Fibroblast of gingiva (primary cell): ENCODE results near the gene ERCC3.
"Not testable (repeated sequence)": the region's sequence is repeated elsewhere in the genome, so short reads cannot be mapped to it uniquely, and the experiment has no call there.

Source experiments
- DNase-seq: peaks from one replicate; pipeline ENCODE4 v3.0.0-alpha.2; 2011; ENCODE audit warnings: low read depth

The ERCC3 gene

DNA sequence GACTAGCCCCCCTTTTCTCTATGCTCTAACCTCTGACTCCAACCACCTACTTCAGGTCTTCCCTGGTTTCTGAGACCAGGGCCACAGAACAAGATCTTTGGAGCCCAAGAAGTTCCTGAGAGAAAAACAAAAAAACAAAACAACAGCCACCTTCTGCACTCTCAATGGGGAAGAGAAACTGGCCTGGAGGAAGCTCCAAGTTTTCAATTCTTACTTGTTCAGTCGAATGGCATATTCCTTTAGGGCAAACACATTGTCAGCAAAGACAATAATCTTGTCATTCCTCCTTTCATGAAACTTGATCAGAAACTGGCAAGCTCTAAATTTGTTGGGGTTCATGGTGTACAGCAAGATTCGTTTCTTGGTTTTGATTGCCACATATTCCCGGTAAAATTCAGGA, 15.0 kb downstream of the ERCC3 start:
- DNase-seq, result no peak

DNA sequence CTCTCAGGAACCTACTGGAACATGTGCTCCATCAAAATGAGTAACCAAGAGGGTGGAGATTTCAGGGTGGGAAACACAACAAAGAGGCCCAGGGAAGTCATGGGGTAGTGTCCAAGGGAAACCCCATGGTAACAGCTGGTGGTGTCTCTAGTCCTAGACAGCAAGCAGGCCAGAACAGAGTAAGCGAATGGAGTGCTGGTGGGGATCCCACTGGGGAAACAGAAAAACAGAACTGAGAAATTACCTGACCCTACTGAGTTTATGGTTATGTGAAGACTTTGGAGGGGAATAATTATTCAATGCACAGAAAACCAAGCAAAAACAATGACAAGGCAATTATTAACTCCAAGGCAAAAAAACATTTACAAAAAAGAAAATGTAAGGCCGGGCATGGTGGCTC, 16.9 kb downstream of the ERCC3 start:
- DNase-seq, result no peak

DNA sequence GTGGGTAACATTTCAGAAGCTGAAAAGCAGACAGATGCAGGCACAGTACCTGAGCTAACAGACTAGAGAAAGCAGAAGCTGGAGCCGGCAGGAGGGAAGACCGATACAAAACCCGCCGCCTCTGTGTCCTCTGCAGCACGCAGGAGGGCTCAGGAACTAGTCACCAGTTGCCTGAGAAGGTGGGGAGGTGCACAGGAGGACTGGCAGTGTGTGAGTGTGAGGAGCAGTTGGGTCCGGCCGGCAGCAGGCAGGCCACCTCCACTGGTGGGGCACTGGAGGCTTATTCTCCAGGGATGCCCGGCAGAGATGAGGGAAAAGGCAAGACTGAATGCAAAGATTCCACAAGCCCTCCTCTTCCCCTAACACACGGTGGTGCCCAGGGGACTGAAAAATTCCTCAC, 18.2 kb downstream of the ERCC3 start:
- DNase-seq, result no peak

DNA sequence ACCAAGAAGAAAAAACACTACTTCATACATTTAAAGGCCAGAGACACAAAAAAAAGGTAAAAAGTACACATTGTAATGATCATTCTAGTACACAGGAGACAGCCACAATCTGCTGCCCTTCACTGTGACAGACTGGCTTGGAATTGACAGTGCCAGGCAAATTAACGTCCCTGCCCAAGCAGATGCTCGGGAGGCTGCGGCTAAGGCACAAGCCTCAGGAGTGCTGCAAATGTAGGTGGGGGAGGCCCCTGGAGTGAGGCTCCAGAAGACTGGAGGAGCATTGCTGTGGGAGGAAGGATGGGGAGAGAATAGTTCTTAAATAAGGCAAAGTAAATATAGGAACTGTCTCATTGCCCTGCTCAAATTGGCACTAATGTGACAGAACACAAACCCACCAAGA, 18.6 kb downstream of the ERCC3 start:
- DNase-seq, result no peak

DNA sequence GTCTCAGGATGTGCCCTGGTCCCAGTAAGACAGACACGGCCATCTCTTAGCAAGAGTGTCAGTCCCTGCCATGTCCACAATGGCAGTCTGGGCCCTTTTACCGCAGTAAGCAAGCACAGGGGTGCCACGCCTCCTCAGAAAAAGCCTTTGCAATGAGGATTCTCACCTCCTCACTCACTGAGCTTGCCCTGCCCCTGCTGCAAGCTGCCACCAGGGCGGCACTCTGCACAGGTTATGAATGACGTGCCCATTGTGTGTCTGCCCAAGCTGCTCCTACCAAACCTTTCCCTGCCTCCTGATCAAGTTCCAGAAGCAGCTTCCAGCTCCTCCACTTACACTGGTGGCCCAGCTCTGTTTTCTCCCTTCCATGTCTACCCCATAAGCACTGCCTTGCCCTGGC, 23.3 kb downstream of the ERCC3 start:
- no peak for DNase-seq

DNA sequence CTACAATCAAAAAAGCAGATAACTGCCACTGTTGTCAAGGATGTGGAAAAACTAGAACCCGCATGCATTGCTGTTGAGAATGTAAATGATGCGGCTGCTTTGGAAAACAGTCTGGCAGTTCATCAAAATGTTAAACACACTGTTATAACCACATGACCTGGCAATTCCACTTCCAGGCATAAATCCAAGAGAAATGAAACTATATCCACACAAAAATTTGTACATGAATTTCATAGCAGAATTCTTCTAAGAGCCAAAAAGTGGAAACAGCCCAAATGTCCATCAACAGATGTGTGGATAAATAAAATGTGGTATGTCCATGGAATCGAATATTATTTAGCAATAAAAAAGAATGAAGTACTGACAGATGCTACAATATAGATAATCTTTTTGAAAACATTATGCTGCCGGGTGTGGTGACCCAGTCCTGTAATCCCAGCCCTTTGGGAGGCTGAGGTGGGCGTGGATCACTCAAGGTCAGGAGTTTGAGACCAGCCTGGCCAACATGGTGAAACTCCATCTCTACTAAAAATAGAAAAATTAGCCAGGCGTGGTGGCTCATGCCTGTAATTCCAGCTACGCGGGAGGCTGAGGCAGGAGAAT, 32.0 kb downstream of the ERCC3 start:
- peak; percentile 85 for DNase-seq

DNA sequence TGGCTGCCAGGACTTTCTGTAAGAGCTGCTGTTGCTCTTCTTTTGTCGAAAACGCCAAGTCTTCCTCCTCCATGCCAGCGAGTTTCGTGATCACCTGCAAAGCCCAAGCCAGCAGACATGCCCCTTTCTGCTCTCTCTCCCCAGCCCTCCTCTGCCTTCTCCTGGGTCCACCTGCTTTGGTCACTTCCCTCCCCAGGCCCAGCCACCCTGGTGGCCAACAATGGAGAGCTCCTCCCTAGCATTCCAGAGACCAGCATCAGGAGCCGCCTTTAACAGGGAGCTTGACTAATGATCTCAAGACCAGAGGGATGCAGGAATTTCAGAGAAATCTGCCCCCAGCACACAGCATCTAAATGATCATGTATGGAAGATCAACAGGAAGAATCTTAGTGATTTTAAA, 34.6 kb downstream of the ERCC3 start:
- DNase-seq, result no peak

DNA sequence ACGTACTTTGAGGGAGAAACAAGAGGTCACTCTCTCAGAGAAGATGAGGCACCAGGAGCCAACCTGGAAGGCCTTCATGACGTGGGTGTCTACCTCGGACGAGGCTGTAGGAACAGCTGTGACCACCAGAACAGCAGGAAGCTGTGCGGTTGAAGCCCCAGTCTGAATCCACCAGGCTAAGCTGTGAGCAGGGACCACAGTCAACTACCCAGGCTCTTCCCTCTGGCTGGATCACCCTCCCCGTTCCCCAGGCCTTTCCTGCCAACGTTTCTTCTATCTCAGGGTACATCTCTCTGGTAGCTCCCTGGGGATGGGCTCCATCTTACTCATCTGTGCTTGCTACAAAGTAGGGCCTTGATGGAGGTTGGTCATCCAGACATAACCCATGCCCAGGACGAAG, 37.1 kb downstream of the ERCC3 start:
- DNase-seq, result no peak

DNA sequence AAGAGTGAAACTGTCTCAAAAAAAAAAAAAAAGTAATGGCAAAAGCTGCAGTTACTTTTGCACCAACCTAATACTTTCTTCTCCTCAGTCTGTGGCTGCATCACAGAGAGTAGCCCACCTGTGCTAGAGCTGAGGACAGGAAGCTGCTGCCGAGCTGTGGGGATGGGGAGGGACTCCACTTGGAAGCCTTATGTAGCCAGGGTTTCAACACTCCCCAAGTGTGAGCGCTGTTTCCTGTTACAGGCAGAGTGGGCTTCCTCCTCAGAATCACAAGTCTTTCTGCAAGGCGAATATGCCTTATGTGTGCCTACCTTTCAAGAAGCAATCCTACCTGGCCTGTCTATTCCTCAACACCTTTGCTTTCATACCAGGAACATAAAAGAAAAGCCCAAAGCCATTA, 37.6 kb downstream of the ERCC3 start:
- DNase-seq, result no peak

DNA sequence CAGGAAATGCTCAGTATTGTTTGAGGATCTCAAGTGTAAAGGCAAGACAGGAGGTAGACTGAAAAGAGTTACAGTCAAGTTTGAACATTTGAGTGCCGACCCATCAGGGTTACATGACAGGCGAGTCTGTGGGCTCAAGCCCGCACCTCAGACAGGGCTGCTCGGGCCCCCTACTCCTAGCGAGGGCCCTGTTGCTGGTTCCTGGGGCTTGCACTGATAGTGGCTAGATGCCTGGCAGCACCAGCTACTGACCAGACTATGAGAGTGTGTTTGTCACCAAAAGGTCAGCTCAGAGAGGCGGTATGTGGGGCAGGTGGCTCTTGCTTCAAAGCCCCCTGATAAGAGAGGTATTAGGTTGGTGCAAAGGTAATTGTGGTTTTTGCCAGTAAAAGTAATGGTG, 38.2 kb downstream of the ERCC3 start:
- no peak for DNase-seq

DNA sequence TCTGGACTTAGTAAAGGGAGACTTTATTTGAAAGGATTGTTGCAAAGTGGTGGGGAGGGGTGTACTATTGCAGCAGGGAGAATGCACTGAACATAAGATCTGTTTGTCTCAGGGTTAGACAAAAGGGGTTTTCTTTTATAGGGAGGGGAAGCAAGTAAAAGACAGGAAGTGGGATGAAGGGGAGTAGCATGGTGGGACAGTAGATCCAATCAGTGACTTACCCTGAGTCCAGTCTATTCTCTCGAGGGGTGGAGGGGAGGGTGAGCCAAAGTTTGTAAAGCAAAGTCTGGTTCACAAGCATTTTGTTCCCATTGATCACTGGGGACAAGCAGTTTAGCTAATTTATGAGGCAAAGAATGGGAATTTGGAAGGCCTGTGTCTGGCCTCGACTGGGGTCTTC, 38.8 kb downstream of the ERCC3 start:
- DNase-seq, result no peak

DNA sequence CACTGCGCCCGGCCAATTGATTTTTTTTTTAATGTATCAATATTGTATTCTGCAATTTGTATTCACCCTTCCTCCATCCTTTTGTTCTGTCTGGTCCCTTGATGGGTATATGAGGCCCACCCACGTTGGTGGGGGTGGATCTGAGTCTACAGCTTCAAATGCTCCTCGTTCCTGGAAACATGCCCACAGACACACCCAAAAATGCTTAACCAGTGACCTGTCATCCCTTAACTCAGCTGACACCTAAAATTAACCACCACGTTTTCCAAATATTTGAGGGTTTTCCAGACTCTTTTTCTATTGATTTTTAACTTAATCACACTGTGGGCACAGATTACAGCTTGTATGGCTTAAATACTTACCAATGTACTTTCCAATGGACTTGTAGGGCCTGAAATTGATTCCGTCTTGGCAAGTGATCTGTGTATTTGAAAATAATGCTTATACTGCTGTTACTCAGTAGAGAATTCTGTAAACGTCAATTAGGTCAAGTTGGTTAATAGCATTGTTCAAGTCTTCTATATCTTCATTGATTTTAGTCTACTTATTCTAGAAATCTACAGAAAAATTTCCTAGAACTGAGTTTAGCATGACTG, 39.5 kb downstream of the ERCC3 start:
- no peak for DNase-seq

DNA sequence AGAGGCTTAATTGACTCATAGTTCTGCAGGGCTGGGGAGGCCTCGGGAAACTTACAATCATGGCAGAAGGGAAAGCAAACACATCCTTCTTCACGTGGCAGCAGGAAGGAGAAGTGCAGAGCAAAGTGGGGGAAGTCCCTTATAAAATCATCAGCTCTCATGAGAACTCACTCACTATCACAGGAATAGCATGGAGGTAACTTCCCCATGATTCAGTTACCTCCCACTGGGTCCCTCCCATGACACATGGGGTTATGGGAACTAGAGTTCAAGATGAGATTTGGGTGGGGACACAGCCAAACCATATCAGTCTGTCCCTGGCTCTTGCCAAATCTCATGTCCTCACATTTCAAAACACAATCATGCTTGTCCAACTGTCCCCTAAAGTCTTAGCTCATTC, 52.8 kb downstream of the ERCC3 start:
- DNase-seq, result not testable (repeated sequence)

DNA sequence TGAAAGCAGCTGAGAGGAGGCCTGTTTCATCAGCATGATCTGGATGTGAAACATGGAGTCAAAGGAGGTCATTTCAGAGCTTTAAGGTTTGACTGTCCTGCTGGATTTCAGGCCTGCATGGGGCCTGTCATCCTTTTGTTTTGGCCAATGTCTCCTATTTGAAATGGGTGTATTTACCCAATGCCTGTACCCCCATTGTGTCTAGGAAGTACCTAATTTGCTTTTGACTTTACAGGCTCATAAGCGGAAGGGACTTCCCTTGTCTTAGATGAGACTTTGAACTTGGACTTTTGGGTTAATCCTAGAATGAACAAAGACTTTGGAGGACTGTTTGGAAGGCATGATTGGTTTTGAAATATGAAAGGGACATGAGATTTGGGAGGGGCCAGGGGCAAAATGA, 54.5 kb downstream of the ERCC3 start:
- DNase-seq, result no peak

DNA sequence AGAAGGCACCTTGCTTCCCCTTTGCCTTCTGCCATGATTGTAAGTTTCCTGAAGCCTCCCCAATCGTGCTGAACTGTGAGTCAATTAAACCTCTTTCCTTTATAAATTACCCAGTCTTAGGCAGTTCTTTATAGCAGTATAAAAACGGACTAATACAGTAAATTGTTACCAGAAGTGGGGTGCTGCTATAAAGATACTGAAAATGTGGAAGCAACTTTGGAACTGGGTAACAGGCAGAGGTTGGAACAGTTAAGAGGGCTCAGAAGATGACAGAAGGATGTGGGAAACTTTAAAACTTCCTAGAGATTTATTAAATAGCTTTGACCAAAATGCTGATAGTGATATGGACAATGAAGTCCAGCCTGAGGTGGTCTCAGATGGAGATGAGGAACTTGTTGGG, 56.2 kb downstream of the ERCC3 start:
- not testable (repeated sequence) for DNase-seq

DNA sequence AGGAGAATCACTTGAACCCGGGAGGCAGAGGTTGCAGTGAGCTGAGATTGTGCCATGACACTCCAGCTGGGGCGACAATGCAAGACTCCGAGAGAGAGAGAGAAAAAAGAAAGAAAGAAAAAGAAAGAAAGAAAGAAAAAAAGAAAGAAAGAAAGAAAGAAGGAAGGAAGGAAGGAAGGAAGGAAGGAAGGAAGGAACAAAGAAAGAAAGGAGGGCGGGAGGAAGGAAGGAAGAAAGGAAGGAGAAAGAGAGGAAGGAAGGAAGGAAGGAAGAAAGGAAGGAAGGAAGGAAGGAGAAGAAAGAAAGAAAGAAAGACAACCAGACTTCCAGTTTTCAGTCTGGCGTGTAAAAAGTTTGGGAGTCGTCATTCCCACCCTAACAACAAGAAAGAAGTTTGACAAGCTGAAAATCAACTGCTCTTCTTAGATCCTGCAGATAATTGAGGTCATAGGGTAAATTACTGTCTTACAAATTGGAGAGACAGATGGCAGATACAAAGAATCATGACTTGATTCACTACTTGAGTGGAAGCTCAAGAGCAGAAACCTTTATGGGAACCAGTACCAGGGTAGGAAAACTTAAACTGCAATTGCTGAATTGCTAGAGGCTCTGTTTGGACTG, 58.8 kb downstream of the ERCC3 start:
- DNase-seq, result no peak

DNA sequence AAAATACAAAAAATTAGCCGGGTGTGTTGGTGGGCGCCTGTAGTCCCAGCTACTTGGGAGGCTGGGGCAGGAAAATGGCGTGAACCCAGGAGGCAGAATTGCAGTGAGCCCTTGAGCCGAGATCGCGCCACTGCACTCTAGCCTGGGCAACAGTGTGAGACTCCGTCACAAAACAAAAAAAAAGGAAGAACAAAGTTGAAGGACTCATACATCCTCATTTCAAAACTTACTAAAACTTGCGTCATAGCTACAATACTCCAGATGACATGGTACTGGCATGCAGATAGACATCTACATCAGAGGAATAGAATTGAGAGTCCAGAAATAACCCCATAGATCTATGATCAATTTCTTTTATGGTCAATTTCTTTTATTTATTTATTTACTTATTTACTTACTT, 60.2 kb downstream of the ERCC3 start:
- no peak for DNase-seq

DNA sequence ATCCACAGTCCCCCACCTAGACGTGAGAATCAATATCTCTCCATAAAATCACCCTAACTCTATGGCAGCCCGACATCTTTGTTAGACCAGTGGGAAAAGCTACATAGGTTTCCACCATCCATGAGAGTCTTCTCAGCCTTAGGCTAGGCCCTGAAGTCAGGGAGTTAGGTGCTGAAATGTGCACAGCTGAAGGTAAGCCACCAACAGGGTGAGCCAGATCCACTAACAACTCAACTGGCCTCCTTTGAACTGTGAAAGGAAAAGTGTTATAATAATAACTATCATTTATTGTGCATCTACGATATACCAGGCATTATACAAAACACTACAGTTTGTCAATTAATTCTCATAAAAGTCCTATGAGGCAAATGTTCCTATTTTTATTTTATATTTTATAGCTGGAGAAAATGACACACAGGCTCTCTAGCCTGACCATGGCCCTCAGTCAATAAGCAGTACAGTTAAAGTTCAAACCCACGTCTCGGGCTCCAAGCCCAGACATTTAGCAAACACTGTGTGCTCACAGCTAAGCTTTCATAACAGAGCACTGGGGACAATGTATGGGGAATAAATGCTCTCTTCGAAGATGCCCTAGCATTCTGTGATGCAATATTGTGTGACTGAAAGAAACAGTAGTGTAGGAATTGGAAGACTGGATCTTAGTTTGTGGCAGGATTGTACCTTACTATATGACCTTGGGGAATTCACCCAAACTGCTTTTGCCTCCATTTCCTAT, 62.6 kb downstream of the ERCC3 start:
- peak; percentile 63 for DNase-seq

DNA sequence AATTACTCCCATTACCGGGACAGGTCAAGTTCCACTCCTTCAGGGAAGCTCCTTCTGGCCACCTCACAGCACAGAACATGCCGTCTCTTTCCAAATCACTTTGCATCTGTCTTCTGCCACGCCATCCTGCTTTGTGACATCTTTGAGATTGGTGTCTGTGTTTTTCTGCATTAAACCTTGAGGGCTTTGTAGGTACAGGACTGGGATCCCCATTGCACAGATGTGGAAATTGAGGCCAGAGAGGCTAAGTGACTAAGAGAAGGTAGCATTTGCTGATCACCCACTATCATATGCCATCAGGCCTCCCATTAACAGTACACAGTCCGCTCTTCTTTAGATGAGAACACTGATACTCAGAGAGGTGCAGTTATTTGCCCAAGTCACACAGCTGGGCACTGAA, 64.4 kb downstream of the ERCC3 start:
- DNase-seq, result no peak

DNA sequence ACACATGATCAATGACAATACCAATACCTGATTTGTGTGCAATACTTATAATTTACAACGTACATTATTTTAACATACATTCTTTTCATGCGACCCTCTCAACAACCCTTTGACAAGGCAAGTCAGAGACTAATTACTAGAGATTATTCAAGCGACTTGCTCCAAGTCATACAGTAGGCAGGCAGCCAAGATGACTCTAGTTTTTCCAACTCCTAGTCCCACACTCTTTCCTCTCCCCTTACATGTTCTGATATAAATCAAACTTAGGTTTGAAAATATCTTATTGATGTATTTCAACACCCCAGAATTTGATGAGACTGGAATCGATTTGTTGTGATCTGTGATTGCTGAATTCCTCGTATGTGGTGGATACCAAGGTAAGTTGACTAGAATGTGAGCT, 65.8 kb downstream of the ERCC3 start:
- no peak for DNase-seq

DNA sequence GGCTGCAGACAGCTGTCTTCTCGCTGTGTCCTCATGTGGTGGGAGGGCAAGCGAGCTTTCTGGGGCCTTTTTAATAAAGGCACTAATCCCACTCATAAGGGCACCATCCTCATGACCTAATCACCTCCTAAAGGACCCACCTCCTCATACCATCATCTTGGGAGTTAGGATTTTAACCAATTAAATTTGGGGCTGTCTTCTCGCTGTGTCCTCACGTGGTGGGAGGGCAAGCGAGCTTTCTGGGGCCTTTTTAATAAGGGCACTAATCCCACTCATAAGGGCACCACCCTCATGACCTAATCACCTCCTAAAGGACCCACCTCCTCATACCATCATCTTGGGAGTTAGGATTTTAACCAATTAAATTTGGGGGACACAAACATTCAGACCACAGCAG, 66.7 kb downstream of the ERCC3 start:
- DNase-seq, result not testable (repeated sequence)

DNA sequence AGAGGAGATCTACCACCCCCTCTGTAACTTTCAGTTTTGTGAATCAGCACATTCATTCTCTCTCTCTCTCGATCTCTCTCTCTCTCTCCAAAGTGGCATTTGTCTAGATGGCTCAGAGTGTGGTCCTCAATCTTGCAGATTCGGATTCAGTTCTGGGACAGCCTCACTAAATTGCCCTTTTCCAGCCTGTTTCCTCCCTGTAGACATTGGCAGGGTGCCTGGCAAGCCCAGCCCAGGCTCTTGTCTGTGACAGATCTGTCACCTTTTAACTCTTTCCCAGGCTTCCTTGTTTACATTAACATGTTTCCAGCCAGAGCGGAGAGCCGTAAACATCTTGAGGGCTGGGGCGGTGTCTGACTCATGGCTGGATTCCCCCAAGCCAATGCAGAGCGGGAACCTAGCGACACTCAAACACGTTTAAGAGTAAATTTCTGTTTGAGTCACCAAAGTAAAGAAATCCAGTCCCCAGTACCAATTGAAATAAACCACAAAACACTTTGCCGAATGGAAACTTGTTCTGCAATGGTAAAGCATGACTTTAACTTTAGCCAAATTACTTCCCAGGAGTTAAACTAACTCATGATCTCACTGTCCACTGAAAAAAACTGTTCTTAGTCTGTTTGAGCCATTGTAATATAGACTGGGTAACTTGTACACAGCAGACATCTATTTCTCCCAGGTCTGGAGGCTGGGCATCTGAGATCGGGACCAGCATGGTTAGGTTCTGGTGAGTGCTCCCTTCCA, 67.3 kb downstream of the ERCC3 start:
- DNase-seq, result peak; percentile 69

DNA sequence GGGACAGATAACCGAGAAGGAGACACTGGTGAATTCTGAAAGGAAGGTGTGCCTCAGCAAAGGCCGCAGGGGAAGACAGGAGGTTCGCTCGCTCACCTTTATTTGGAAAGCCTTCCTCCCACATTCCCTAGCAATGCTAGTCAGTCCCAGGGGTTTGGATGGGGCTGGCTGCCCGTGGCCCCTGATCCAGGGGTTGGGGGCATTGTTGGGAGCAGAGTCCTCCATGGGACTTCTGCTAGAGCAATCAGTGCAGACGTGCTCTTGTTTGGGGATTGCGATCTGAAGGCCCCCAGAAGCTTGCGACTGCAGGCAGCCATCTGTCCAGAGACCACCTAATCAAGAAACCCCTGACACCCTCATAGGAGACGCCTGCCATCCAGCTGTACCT, 67.8 kb downstream of the ERCC3 start:
- no peak for DNase-seq
